GM21576 (cell line): ENCODE measurements around the gene SIK3.

Source experiments
- ATAC-seq: cut with Tn5 transposase; IDR thresholded peaks from one replicate; pipeline ENCODE4 v1.9.1; 2021; ENCODE audit warnings: mild to moderate bottlenecking, moderate library complexity; ENCODE audit not compliant: unreplicated experiment

Gene SIK3

GRCh38 chr11:116973270-116973669 is 125.0 kb downstream of the SIK3 start:
- no peak for ATAC-seq

- no peak for ATAC-seq
Measured at GRCh38 chr11:116972691-116973090, 125.5 kb downstream of the SIK3 start.

GRCh38 chr11:116970485-116971292 is 127.5 kb downstream of the SIK3 start:
- no peak for ATAC-seq

GRCh38 chr11:116969694-116970093 is 128.5 kb downstream of the SIK3 start:
- no peak for ATAC-seq

- no peak for ATAC-seq
Measured at GRCh38 chr11:116964269-116964668, 134.0 kb downstream of the SIK3 start.

- ATAC-seq, result no peak
Measured at GRCh38 chr11:116963813-116964212, 134.4 kb downstream of the SIK3 start.

- no peak for ATAC-seq
Measured at GRCh38 chr11:116962108-116962507, 136.1 kb downstream of the SIK3 start.

GRCh38 chr11:116960930-116961329 is 137.3 kb downstream of the SIK3 start:
- ATAC-seq, result no peak

- no peak for ATAC-seq
Measured at GRCh38 chr11:116958246-116958645, 140.0 kb downstream of the SIK3 start.

GRCh38 chr11:116955949-116956348 is 142.3 kb downstream of the SIK3 start:
- ATAC-seq, result no peak

GRCh38 chr11:116955548-116955947 is 142.7 kb downstream of the SIK3 start:
- ATAC-seq, result no peak

GRCh38 chr11:116953530-116954285 is 144.5 kb downstream of the SIK3 start:
- ATAC-seq, result no peak

GRCh38 chr11:116951762-116952161 is 146.5 kb downstream of the SIK3 start:
- ATAC-seq, result no peak

GRCh38 chr11:116950210-116950609 is 148.0 kb downstream of the SIK3 start:
- ATAC-seq, result no peak

GRCh38 chr11:116948391-116948790 is 149.8 kb downstream of the SIK3 start:
- ATAC-seq, result no peak

GRCh38 chr11:116946414-116946813 is 151.8 kb downstream of the SIK3 start:
- ATAC-seq, result no peak

- ATAC-seq, result no peak
Measured at GRCh38 chr11:116939499-116939898, 158.7 kb downstream of the SIK3 start.

GRCh38 chr11:116938471-116939070 is 159.7 kb downstream of the SIK3 start:
- ATAC-seq, result no peak

- ATAC-seq, result no peak
Measured at GRCh38 chr11:116936754-116937446, 161.3 kb downstream of the SIK3 start.

GRCh38 chr11:116935514-116935913 is 162.7 kb downstream of the SIK3 start:
- no peak for ATAC-seq

GRCh38 chr11:116935089-116935488 is 163.1 kb downstream of the SIK3 start:
- no peak for ATAC-seq
